ENCODE measurements around the gene MYO1D.

- TF ChIP-seq SP1 (IDR thresholded peaks at IDR 0.05): no peak
- no peak for TF ChIP-seq L3MBTL2 (conservative IDR thresholded peaks at IDR 0.05)
- TF ChIP-seq CTBP1 (IDR thresholded peaks at IDR 0.05; ENCODE audit: borderline replicate concordance): no peak
- TF ChIP-seq FOXA1 (IDR thresholded peaks at IDR 0.05): no peak
- TF ChIP-seq TARDBP (IDR thresholded peaks at IDR 0.05): no peak
- no peak for TF ChIP-seq ELF4 (IDR thresholded peaks at IDR 0.05)
- no peak for TF ChIP-seq FOXK2 (IDR thresholded peaks at IDR 0.05)
- TF ChIP-seq BHLHE40 (IDR thresholded peaks at IDR 0.05; ENCODE audit: borderline replicate concordance): no peak
- no peak for TF ChIP-seq FOXM1 (IDR thresholded peaks at IDR 0.05; ENCODE audit: borderline replicate concordance)
- TF ChIP-seq SUZ12 (IDR thresholded peaks at IDR 0.05): no peak
- no peak for TF ChIP-seq ZNF384 (IDR thresholded peaks at IDR 0.05)
Measured at GRCh38 chr17:32673964-32674363, 203.0 kb downstream of the MYO1D start.
